Hepatocyte (in vitro differentiated cells): ENCODE measurements around the gene PCDH9. TPM values are rescaled to one million over a fixed set of nuclear protein-coding genes. Genes with fewer than 3 reads are reported as not detected.

Experiments used
- DNase-seq: peaks from one replicate; pipeline ENCODE4 v3.0.0-alpha.2; 2016; ENCODE audit warnings: low spot score
- H2AFZ ChIP-seq: fragments of 200-600 bp; sonication (generic); 2 replicates; pipeline ENCODE4 v1.6.0; 2016; ENCODE audit warnings: antibody characterized with exemption, mild to moderate bottlenecking
- H3K27ac ChIP-seq: fragments of 200-600 bp; sonication (generic); 2 replicates; pipeline ENCODE4 v1.5.1; 2016; ENCODE audit warnings: mild to moderate bottlenecking
- H3K27me3 ChIP-seq: fragments of 200-600 bp; sonication (generic); 2 replicates; pipeline ENCODE4 v1.6.1; 2016
- H3K36me3 ChIP-seq: fragments of 200-600 bp; sonication (generic); replicated peaks from 2 replicates; pipeline ENCODE4 v1.5.1; 2016; ENCODE audit warnings: low read depth; ENCODE audit not compliant: insufficient read depth
- H3K4me1 ChIP-seq: fragments of 200-600 bp; sonication (generic); 2 replicates; pipeline ENCODE4 v1.5.1; 2016; ENCODE audit warnings: mild to moderate bottlenecking, moderate library complexity; ENCODE audit not compliant: insufficient read depth
- H3K4me2 ChIP-seq: fragments of 200-600 bp; sonication (generic); 2 replicates; pipeline ENCODE4 v1.6.0; 2016
- H3K4me3 ChIP-seq: fragments of 200-600 bp; sonication (generic); 2 replicates; pipeline ENCODE4 v1.5.1; 2016; ENCODE audit warnings: mild to moderate bottlenecking
- H3K79me2 ChIP-seq: fragments of 200-600 bp; sonication (generic); 2 replicates; pipeline ENCODE4 v1.6.0; 2017; ENCODE audit warnings: mild to moderate bottlenecking
- H3K9me2 ChIP-seq: fragments of 200-600 bp; sonication (generic); replicated peaks from 2 replicates; pipeline ENCODE4 v1.6.0; 2017; ENCODE audit warnings: mild to moderate bottlenecking; ENCODE audit not compliant: insufficient read depth
- H3K9me3 ChIP-seq: fragments of 200-600 bp; sonication (generic); 2 replicates; pipeline ENCODE4 v1.5.1; 2016; ENCODE audit warnings: low read depth, mild to moderate bottlenecking
- H4K20me1 ChIP-seq: fragments of 200-600 bp; sonication (generic); 2 replicates; pipeline ENCODE4 v1.6.0; 2016; ENCODE audit warnings: mild to moderate bottlenecking; ENCODE audit not compliant: insufficient read depth, poor library complexity, severe bottlenecking
- CTCF ChIP-seq: fragments of 200-600 bp; sonication (generic); IDR thresholded peaks from 2 replicates; pipeline ENCODE4 v1.5.1; 2016; ENCODE audit warnings: antibody characterized with exemption, mild to moderate bottlenecking; ENCODE audit not compliant: poor library complexity
- EZH2 ChIP-seq: fragments of 200-600 bp; sonication (generic); IDR thresholded peaks from 2 replicates; pipeline ENCODE4 v1.6.1; 2016; ENCODE audit warnings: antibody characterized with exemption, mild to moderate bottlenecking, borderline replicate concordance
- EZH2phosphoT487 ChIP-seq: fragments of 200-600 bp; sonication (generic); IDR thresholded peaks from one replicate; pipeline ENCODE4 v1.6.1; 2018; ENCODE audit warnings: antibody characterized with exemption, mild to moderate bottlenecking, low read depth, moderate library complexity; ENCODE audit not compliant: unreplicated experiment, severe bottlenecking
- WGBS: methylation state at CpG from one replicate; pipeline ENCODE4 v1.1.6; 2016; ENCODE audit warnings: low lambda C conversion rate; ENCODE audit errors: missing lambda C conversion rate; 5-methylcytosine and 5-hydroxymethylcytosine counted together
- polyA plus RNA-seq: library from polyadenylated mRNA; unstranded; fragments of >200 nt; fragmentation: Nextera tagmentation; extraction: Ambion mirVana; gene quantifications from 2 replicates; pipeline ENCODE4 v1.2.1, GENCODE V29; 2016
- total RNA-seq: library from RNA; depleted of rRNA; stranded (reverse); fragments of >200 nt; gene quantifications from 2 replicates; pipeline ENCODE4 v1.2.3, GENCODE V29; 2014

Gene PCDH9
- total and polyA plus RNA-seq, 2 experiments from 2014 or later, result 6.9 to 15.0 TPM

DNA sequence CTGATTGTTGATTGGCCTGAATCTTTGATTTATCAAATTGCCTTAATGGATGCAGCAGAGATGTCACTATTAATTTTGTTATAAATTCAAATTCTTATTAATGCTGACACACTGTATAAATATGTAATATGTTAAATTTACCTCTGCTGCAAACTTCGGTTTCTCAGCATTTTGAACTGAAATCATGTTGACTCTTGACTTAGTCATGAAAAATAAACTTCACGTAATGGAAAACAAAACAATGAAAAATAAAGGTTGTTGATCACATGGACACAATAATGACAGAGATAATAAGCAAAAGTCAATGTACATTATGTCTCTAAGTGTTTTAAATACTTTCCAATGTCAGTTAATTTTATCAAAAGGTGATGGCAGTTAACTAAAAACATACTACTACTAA, 827.6 kb downstream of the PCDH9 start:
- H3K9me3 ChIP-seq, result no peaks in the 10 kb centered on the region
- no peak overlapping the region for H3K4me2 ChIP-seq

GRCh38 chr13:66402066-66402465, 828.1 kb downstream of the PCDH9 start:
- Histone ChIP-seq H3K4me3 (no peak overlapping the region), H3K36me3 (no peaks in the 10 kb centered on the region), H3K79me2 (no peaks in the 10 kb centered on the region), H3K4me1 (peaks cover 10% of the 10 kb centered on the region), H3K27ac (no peak overlapping the region), H3K9me3 (no peaks in the 10 kb centered on the region), H3K27me3 (no peaks in the 10 kb centered on the region), H3K4me2 (no peak overlapping the region), H3K9me2 (no peaks in the 10 kb centered on the region), H4K20me1 (no peaks in the 10 kb centered on the region), H2AFZ (no peak overlapping the region)
- 84% methylated on average over 1 of the region's 1 CpG for WGBS
- TF ChIP-seq EZH2 (no peak), EZH2phosphoT487 (no peak), CTCF (no peak)
- no peak for DNase-seq

More for the DNA sequence above, 827.6 kb downstream of the PCDH9 start:
- no peaks in the 10 kb centered on the region for H3K36me3 ChIP-seq
- 95% methylated on average over 2 of the region's 2 CpGs for WGBS
- H3K9me2 ChIP-seq, result no peaks in the 10 kb centered on the region
- no peaks in the 10 kb centered on the region for H4K20me1 ChIP-seq
- no peaks in the 10 kb centered on the region for H3K27me3 ChIP-seq
- no peak for DNase-seq
- no peak for TF ChIP-seq EZH2phosphoT487
- TF ChIP-seq EZH2, result no peak
- TF ChIP-seq CTCF, result no peak
- H3K27ac ChIP-seq, result no peak overlapping the region
- peaks cover 10% of the 10 kb centered on the region for H3K4me1 ChIP-seq
- no peak overlapping the region for H3K4me3 ChIP-seq
- no peak overlapping the region for H2AFZ ChIP-seq
- H3K79me2 ChIP-seq, result no peaks in the 10 kb centered on the region

DNA sequence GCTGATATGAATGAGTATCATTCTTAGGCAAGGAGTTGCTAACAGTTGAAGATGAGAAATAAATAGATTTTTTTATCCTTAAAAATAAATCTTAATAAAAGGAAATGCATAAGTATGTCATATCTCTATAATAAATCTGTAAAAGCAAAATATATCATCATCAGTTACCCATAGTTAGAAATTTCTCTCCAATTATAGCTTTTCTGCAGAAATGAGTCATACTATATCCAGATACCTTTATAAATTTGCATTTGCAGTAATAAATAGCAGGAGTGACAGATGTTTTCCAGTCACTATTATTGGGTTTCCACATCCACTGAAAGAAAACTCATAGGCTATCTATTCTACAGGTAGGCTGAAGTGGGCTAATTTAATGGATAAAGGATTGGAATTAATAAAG, 829.8 kb downstream of the PCDH9 start:
- Histone ChIP-seq H3K4me2 (no peak overlapping the region), H3K79me2 (no peaks in the 10 kb centered on the region), H3K9me3 (no peaks in the 10 kb centered on the region), H2AFZ (no peak overlapping the region), H3K36me3 (no peaks in the 10 kb centered on the region), H3K27me3 (no peaks in the 10 kb centered on the region), H3K9me2 (no peaks in the 10 kb centered on the region), H3K27ac (no peak overlapping the region), H4K20me1 (no peaks in the 10 kb centered on the region), H3K4me3 (no peak overlapping the region), H3K4me1 (no peaks in the 10 kb centered on the region)
- DNase-seq, result no peak
- TF ChIP-seq EZH2phosphoT487, result no peak
- no peak for TF ChIP-seq EZH2
- no peak for TF ChIP-seq CTCF

GRCh38 chr13:66399873-66400272, 830.3 kb downstream of the PCDH9 start:
- Histone ChIP-seq H3K4me3 (no peak overlapping the region), H3K27me3 (no peaks in the 10 kb centered on the region), H3K4me2 (no peak overlapping the region), H3K4me1 (no peaks in the 10 kb centered on the region), H3K79me2 (no peaks in the 10 kb centered on the region), H3K36me3 (no peaks in the 10 kb centered on the region), H3K27ac (no peak overlapping the region), H3K9me2 (no peaks in the 10 kb centered on the region), H4K20me1 (no peaks in the 10 kb centered on the region), H3K9me3 (no peaks in the 10 kb centered on the region), H2AFZ (no peak overlapping the region)
- 97% methylated on average over 1 of the region's 1 CpG for WGBS
- DNase-seq, result no peak
- TF ChIP-seq EZH2phosphoT487, result no peak
- TF ChIP-seq EZH2, result no peak
- no peak for TF ChIP-seq CTCF
